Measurements from ENCODE around the gene TIMM10.

DNA sequence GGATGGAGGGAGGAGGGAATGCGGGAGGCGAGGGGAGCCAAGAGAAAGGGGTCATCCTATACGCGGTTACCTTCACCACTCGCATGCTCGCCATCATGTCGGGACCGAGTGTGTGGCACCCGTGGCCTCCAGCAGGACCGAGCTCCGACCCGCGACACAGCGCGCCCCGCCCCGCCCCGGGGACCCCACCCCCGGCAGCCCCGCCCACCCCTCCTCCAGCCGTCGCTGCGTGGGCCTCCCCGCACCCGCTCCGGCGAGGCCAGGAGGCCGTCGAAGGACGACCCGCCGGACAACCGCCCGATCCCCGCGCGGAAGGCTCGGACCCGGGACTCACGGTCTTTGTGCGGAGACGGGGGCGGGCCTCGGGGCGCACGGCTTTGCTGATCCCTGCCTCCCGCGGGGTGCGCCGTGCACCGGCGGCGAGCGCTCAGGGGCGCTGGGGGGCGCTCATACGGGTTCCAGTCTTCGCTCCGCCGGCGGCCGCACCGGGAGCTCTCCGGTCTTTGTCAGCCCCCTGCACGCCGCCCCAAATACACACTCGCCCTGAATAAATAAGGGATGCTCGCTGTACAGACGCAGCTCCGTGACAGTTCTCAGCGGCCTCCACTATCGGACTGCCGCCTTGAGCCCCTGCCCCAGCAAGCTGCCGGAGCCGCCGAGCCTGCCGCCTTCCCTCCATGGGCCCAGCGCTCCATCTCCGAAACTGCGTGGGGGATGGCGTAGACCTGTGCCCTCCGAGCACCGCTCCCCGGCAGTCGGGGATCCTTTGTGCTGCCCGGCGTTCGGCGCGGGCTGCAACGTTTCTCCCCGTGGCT is 37.2 kb upstream of the TIMM10 start, which contains the start of gene UBE2L6:
- TF ChIP-seq, protein P1, sequence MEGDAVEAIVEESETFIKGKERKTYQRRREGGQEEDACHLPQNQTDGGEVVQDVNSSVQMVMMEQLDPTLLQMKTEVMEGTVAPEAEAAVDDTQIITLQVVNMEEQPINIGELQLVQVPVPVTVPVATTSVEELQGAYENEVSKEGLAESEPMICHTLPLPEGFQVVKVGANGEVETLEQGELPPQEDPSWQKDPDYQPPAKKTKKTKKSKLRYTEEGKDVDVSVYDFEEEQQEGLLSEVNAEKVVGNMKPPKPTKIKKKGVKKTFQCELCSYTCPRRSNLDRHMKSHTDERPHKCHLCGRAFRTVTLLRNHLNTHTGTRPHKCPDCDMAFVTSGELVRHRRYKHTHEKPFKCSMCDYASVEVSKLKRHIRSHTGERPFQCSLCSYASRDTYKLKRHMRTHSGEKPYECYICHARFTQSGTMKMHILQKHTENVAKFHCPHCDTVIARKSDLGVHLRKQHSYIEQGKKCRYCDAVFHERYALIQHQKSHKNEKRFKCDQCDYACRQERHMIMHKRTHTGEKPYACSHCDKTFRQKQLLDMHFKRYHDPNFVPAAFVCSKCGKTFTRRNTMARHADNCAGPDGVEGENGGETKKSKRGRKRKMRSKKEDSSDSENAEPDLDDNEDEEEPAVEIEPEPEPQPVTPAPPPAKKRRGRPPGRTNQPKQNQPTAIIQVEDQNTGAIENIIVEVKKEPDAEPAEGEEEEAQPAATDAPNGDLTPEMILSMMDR (IDR thresholded peaks at IDR 0.05) = peak in 1 of 4 experiments; percentile 89
- TF ChIP-seq POLR2A (IDR thresholded peaks at IDR 0.05) (no peak), EP300 (IDR thresholded peaks at IDR 0.05) (no peak)
